Stomach (tissue), 9 donors: ENCODE measurements around the gene SLC16A2. TPM values are rescaled to one million over a fixed set of nuclear protein-coding genes. Genes with fewer than 3 reads are reported as not detected.
A peak's percentile ranks its signal among the peaks of the same experiment; 100 is the strongest.

Experiments used
- DNase-seq, 2 donors: peaks; one replicate each; pipeline versions ENCODE4 v3.0.0 to v3.0.0-alpha.2; 2013 to 2019
- H3K27ac ChIP-seq, 5 donors: fragments of 200-600 bp in 4 of 5; sonication (generic) in 4 of 5; one replicate each; pipeline ENCODE4 v1.5.1; 2013 to 2019; ENCODE audit warnings: mild to moderate bottlenecking in 1 of 5, moderate library complexity in 1 of 5
- H3K27me3 ChIP-seq, 3 donors: fragments of 200-600 bp; sonication (generic); one replicate each; pipeline ENCODE4 v1.5.1; 2017 to 2019; ENCODE audit warnings: mixed run types in 1 of 3
- H3K36me3 ChIP-seq, 4 donors: fragments of 200-600 bp; sonication (generic); 1 replicate in 3 of 4; 2 replicates in 1 of 4; pipeline ENCODE4 v1.5.1; 2016 to 2019
- H3K4me1 ChIP-seq, 4 donors: fragments of 200-600 bp; sonication (generic); one replicate each; pipeline ENCODE4 v1.5.1; 2016 to 2019
- H3K4me3 ChIP-seq, 4 donors: fragments of 200-600 bp; sonication (generic) in 3 of 4; one replicate each; pipeline ENCODE4 v1.5.1; 2016 to 2019; ENCODE audit warnings: mild to moderate bottlenecking in 1 of 4
- H3K9me3 ChIP-seq, 4 donors: fragments of 200-600 bp; sonication (generic); one replicate each; pipeline ENCODE4 v1.5.1; 2016 to 2019
- EP300 ChIP-seq: sonication (generic); formaldehyde crosslinking; IDR thresholded peaks from one replicate; pipeline ENCODE4 v1.6.1; 2017; ENCODE audit warnings: antibody characterized with exemption
- POLR2A ChIP-seq, 4 donors: fragments of 450-650 bp; IDR thresholded peaks; one replicate each; pipeline ENCODE4 v1.6.1; 2016; ENCODE audit warnings: antibody characterized with exemption in 4 of 4, control low read depth in 2 of 4, mild to moderate bottlenecking in 1 of 4, moderate library complexity in 1 of 4
- POLR2AphosphoS5 ChIP-seq, 3 donors: sonication (generic); formaldehyde crosslinking; IDR thresholded peaks; one replicate each; pipeline ENCODE4 v1.6.1; 2016; ENCODE audit warnings: antibody characterized with exemption in 3 of 3
- WGBS, 5 donors: extraction: QIAGEN DNeasy Blood & Tissue Kit in 3 of 5; methylation state at CpG; one replicate each; pipeline versions ENCODE4 v1.1.5 to v1.1.7; 2013 to 2018; 5-methylcytosine and 5-hydroxymethylcytosine counted together
- intact Hi-C: fragments of 100-400 bp; cut with DNase I; formaldehyde crosslinking; loops from one replicate; pipeline ENCODE4 v1.15.1; 2023; ENCODE audit warnings: low total_unique reads
- polyA plus RNA-seq, 3 donors: library from polyadenylated mRNA; stranded (reverse); fragments of 200-250 nt; gene quantifications; one replicate each; pipeline ENCODE4 v1.2.3, GENCODE V29; 2013
- total RNA-seq, 5 donors: library from RNA; depleted of rRNA; stranded (reverse); fragments of >200 nt; gene quantifications; one replicate each; pipeline versions ENCODE4 v1.1.0 to v1.2.3, GENCODE V29; 2014 to 2016
- TF ChIP-seq, protein P1 (sequence below), 7 experiments: fragments of 450-650 bp in 4 of 7; fragments of 200-600 bp in 3 of 7; sonication (generic) in 3 of 7; IDR thresholded peaks; one replicate each; pipeline ENCODE4 v1.5.1; 2016 to 2019; ENCODE audit warnings: antibody characterized with exemption in 7 of 7, control low read depth in 2 of 7, mild to moderate bottlenecking in 1 of 7
- donor health status: healthy with polysubstance abuse.
- donor health status: Bipolar disorder and iron deficiency.
- donor health status: healthy.

Gene SLC16A2
- total and polyA plus RNA-seq, 8 donors = 0.29 to 4.4 (median 2.4) TPM; not detected in 1

DNA sequence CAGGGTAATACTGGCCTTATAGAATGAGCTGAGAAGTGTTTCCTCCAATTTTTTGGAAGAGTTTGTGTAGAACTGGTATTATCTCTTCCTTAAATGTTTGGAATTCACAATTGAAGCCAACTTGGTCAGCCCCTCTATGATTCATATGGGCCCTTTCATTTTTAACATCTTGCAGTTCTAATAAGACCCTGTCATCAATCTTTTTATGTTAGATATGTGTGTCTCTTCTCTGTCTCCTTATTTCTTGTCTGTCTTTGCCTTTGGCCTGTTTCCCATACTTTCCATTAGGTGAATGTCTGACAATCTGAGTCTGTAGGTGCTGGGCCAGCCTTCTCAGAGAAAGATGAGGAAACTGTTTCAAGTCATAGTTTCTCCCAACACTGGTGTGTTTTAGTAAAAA, 88.7 kb downstream of the SLC16A2 start:
- Histone ChIP-seq H3K27ac (no peak overlapping the region), H3K9me3 (no peaks in the 10 kb centered on the region), H3K36me3 (no peaks in the 10 kb centered on the region), H3K4me3 (no peak overlapping the region), H3K27me3 (no peaks in the 10 kb centered on the region), H3K4me1 (no peaks in the 10 kb centered on the region)
- TF ChIP-seq, protein P1, sequence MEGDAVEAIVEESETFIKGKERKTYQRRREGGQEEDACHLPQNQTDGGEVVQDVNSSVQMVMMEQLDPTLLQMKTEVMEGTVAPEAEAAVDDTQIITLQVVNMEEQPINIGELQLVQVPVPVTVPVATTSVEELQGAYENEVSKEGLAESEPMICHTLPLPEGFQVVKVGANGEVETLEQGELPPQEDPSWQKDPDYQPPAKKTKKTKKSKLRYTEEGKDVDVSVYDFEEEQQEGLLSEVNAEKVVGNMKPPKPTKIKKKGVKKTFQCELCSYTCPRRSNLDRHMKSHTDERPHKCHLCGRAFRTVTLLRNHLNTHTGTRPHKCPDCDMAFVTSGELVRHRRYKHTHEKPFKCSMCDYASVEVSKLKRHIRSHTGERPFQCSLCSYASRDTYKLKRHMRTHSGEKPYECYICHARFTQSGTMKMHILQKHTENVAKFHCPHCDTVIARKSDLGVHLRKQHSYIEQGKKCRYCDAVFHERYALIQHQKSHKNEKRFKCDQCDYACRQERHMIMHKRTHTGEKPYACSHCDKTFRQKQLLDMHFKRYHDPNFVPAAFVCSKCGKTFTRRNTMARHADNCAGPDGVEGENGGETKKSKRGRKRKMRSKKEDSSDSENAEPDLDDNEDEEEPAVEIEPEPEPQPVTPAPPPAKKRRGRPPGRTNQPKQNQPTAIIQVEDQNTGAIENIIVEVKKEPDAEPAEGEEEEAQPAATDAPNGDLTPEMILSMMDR (IDR thresholded peaks at IDR 0.05) = no peak
- TF ChIP-seq EP300 (no peak), POLR2AphosphoS5 (IDR thresholded peaks at IDR 0.05) (no peak), POLR2A (IDR thresholded peaks at IDR 0.05) (no peak)
- intact Hi-C loops = no loop called here
- DNase-seq = no peak

DNA sequence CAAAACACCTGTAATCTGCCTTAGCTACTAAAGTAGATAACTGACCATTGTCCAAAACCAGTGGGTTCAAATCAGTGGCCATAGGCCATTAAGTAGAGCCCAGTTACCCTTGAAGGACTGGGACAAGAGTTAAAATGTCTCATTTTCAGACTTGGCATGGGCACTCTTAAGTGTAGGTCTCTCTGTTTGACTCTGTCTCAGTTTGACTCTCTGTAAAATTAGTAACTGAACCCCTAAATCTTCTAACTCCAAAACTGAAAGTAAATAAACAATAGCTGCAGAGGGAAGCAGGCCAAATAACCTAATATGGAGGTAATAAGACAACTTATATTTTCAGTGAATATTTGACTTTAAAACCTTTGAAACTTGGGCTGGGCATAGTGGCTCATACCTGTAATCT, 89.1 kb downstream of the SLC16A2 start:
- no peak for TF ChIP-seq POLR2AphosphoS5 (IDR thresholded peaks at IDR 0.05)
- TF ChIP-seq, protein P1 (IDR thresholded peaks at IDR 0.05) = no peak
- no peak for TF ChIP-seq POLR2A (IDR thresholded peaks at IDR 0.05)
- no peak for TF ChIP-seq EP300
- H3K4me3 ChIP-seq = no peak overlapping the region
- no peak for DNase-seq
- H3K36me3 ChIP-seq = no peaks in the 10 kb centered on the region
- intact Hi-C loops = no loop called here
- H3K4me1 ChIP-seq = no peaks in the 10 kb centered on the region
- H3K9me3 ChIP-seq = no peaks in the 10 kb centered on the region
- no peaks in the 10 kb centered on the region for H3K27me3 ChIP-seq
- H3K27ac ChIP-seq = no peak overlapping the region

DNA sequence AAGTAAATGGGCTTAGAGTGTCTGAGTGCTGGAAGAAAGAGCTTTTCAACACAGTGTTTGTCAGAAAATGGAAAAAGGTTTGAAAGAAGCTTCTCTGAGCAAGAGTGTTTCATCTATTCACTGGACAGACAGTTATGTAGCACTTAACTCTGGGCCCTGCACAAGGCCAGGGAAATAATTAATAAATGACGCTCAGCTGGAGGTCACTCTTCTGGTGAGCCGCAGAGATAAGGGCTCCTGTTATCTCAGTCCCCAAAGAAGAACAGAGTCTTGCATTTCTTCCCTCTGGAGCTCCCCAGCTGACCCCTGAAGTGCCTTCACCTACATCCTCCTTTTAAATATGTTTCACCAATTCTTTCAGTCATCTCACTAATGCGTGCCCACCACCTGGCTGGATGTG, 90.4 kb downstream of the SLC16A2 start:
- WGBS, 5 donors = 83 to 92% (median 90%) methylated on average over 3 of the region's 3 CpGs
- no peaks in the 10 kb centered on the region for H3K4me1 ChIP-seq
- no peak overlapping the region for H3K27ac ChIP-seq
- DNase-seq = no peak
- H3K4me3 ChIP-seq = no peak overlapping the region
- H3K27me3 ChIP-seq = no peaks in the 10 kb centered on the region
- no peak for TF ChIP-seq EP300
- no peak for TF ChIP-seq POLR2AphosphoS5 (IDR thresholded peaks at IDR 0.05)
- no peak for TF ChIP-seq POLR2A (IDR thresholded peaks at IDR 0.05)
- TF ChIP-seq, protein P1 (IDR thresholded peaks at IDR 0.05) = no peak
- no peaks in the 10 kb centered on the region for H3K9me3 ChIP-seq
- H3K36me3 ChIP-seq = no peaks in the 10 kb centered on the region
- intact Hi-C loops = no loop called here

DNA sequence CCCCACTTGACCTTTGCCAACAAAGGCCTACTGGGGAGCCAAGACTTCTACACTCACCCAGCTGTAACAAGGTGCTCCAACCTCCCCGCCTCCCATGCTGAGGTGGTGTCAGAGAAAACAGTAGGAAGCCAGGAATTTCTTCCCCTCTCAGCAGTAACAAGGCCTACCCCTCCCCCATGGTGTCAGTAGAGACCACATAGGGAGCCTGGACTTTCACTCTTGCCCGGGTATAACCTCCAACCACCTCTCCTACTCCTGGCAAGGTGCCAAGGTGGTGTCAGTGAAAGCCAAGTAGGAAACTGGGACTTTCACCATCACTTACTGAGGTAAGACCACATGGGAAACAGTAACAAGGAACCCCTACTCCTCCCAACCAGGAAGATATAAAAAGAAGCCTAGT, 93.1 kb downstream of the SLC16A2 start:
- intact Hi-C loops = no loop called here
- Histone ChIP-seq H3K9me3 (no peaks in the 10 kb centered on the region), H3K27ac (no peak overlapping the region), H3K27me3 (no peaks in the 10 kb centered on the region), H3K4me3 (no peak overlapping the region), H3K36me3 (no peaks in the 10 kb centered on the region), H3K4me1 (no peaks in the 10 kb centered on the region)
- DNase-seq = peak in 1 of 2 donors; percentile 32
- TF ChIP-seq POLR2A (IDR thresholded peaks at IDR 0.05) = no peak
- TF ChIP-seq, protein P1 (IDR thresholded peaks at IDR 0.05) = no peak
- TF ChIP-seq EP300 = no peak
- no peak for TF ChIP-seq POLR2AphosphoS5 (IDR thresholded peaks at IDR 0.05)
- WGBS, 5 donors = 40 to 53% (median 50%) methylated on average over 2 of the region's 2 CpGs
